ENCODE results near the gene KIAA0753. TPM values are rescaled to one million over a fixed set of nuclear protein-coding genes. Genes with fewer than 3 reads are reported as not detected.
A peak's percentile ranks its signal among the peaks of the same experiment; 100 is the strongest.
"Not testable (repeated sequence)": the region's sequence is repeated elsewhere in the genome, so short reads cannot be mapped to it uniquely, and the experiment has no call there.

The KIAA0753 gene
- total RNA-seq, 1 donor from 2014 or later = 3.1 TPM

- DNase-seq (ENCODE audit: low spot score) = no peak
- ATAC-seq = no peak
These were observed 29.1 kb upstream of the KIAA0753 start for GRCh38 chr17:6669479-6670212.

- ATAC-seq (no peak), DNase-seq (ENCODE audit: low spot score) (no peak)
These were observed 28.4 kb upstream of the KIAA0753 start for GRCh38 chr17:6668727-6669425.

GRCh38 chr17:6668219-6668618 lies 27.7 kb upstream of the KIAA0753 start:
- DNase-seq (ENCODE audit: low spot score) = no peak
- no peak for ATAC-seq

- DNase-seq (ENCODE audit: low spot score) = no peak
- no peak for ATAC-seq
These were observed 27.0 kb upstream of the KIAA0753 start for GRCh38 chr17:6667516-6667915.

- ATAC-seq = no peak
These were observed 26.0 kb upstream of the KIAA0753 start for GRCh38 chr17:6666557-6666956.

GRCh38 chr17:6666077-6666521 lies 25.6 kb upstream of the KIAA0753 start:
- ATAC-seq = peak; percentile 99
- DNase-seq (ENCODE audit: low spot score) = peak; percentile 82

More at GRCh38 chr17:6666557-6666956, 26.0 kb upstream of the KIAA0753 start:
- DNase-seq (ENCODE audit: low spot score) = no peak

- ATAC-seq; DNase-seq (ENCODE audit: low spot score): not testable (repeated sequence)
These were observed 22.7 kb upstream of the KIAA0753 start for GRCh38 chr17:6663200-6663599.

GRCh38 chr17:6661464-6661848 lies 20.9 kb upstream of the KIAA0753 start:
- ATAC-seq (no peak), DNase-seq (ENCODE audit: low spot score) (no peak)

- ATAC-seq (peak; percentile 8), DNase-seq (ENCODE audit: low spot score) (no peak)
These were observed 20.4 kb upstream of the KIAA0753 start for GRCh38 chr17:6660805-6661463.

GRCh38 chr17:6660101-6660500 lies 19.6 kb upstream of the KIAA0753 start:
- ATAC-seq = no peak
- no peak for DNase-seq (ENCODE audit: low spot score)

GRCh38 chr17:6658411-6658810 lies 17.9 kb upstream of the KIAA0753 start:
- DNase-seq (ENCODE audit: low spot score); ATAC-seq: not testable (repeated sequence)

- no peak for DNase-seq (ENCODE audit: low spot score)
- no peak for ATAC-seq
These were observed 17.2 kb upstream of the KIAA0753 start for GRCh38 chr17:6657633-6658287.

- ATAC-seq; DNase-seq (ENCODE audit: low spot score): not testable (repeated sequence)
These were observed 16.5 kb upstream of the KIAA0753 start for GRCh38 chr17:6656797-6657632.

- not testable (repeated sequence) for DNase-seq (ENCODE audit: low spot score); ATAC-seq
These were observed 15.3 kb upstream of the KIAA0753 start for GRCh38 chr17:6655732-6656361.

GRCh38 chr17:6654841-6655731 lies 14.6 kb upstream of the KIAA0753 start:
- no peak for DNase-seq (ENCODE audit: low spot score)

GRCh38 chr17:6651919-6652452 lies 11.5 kb upstream of the KIAA0753 start:
- ATAC-seq = peak; percentile 69
- peak; percentile 86 for DNase-seq (ENCODE audit: low spot score)

More at GRCh38 chr17:6654841-6655731, 14.6 kb upstream of the KIAA0753 start:
- ATAC-seq = no peak

GRCh38 chr17:6651354-6651918 lies 10.9 kb upstream of the KIAA0753 start, which contains the start of the genes C17orf100 and MED31:
Gene C17orf100, plus strand, starts transcription at chr17:6651762. Its CDS starts 152 bp downstream, at chr17:6651914.
Gene MED31, minus strand, starts transcription at chr17:6651605. Its CDS starts 77 bp downstream, at chr17:6651528.
- DNase-seq (ENCODE audit: low spot score) (peak; percentile 99), ATAC-seq (peak; percentile 94)

GRCh38 chr17:6648181-6648580 lies 7.7 kb upstream of the KIAA0753 start:
- ATAC-seq = peak; percentile 6
- no peak for DNase-seq (ENCODE audit: low spot score)
